Ammon's horn (tissue), 1 donor: ENCODE results near the gene DPEP1.
"Not testable (repeated sequence)": the region's sequence is repeated elsewhere in the genome, so short reads cannot be mapped to it uniquely, and the experiment has no call there.

Experiments used
- DNase-seq: peaks from one replicate; pipeline ENCODE4 v3.0.0-alpha.2; 2016; ENCODE audit warnings: low spot score

DPEP1 gene

GRCh38 chr16:89619840-89620239 is 6.4 kb downstream of the DPEP1 start:
- DNase-seq = no peak

GRCh38 chr16:89620406-89620841 is 7.0 kb downstream of the DPEP1 start:
- no peak for DNase-seq

- DNase-seq = no peak
Measured at GRCh38 chr16:89621136-89621697, 7.8 kb downstream of the DPEP1 start.

- DNase-seq = no peak
Measured at GRCh38 chr16:89621698-89622409, 8.4 kb downstream of the DPEP1 start.

- no peak for DNase-seq
Measured at GRCh38 chr16:89623511-89624261, 10.2 kb downstream of the DPEP1 start.

GRCh38 chr16:89624777-89625761 is 11.6 kb downstream of the DPEP1 start:
- no peak for DNase-seq

GRCh38 chr16:89629827-89630610 is 16.6 kb downstream of the DPEP1 start:
- no peak for DNase-seq

GRCh38 chr16:89633064-89633631 is 19.7 kb downstream of the DPEP1 start:
- DNase-seq = no peak

GRCh38 chr16:89634463-89635385 is 21.3 kb downstream of the DPEP1 start:
- DNase-seq = not testable (repeated sequence)

GRCh38 chr16:89636663-89637062 is 23.2 kb downstream of the DPEP1 start:
- no peak for DNase-seq

GRCh38 chr16:89637379-89637778 is 23.9 kb downstream of the DPEP1 start:
- DNase-seq = no peak

GRCh38 chr16:89638455-89638854 is 25.0 kb downstream of the DPEP1 start:
- no peak for DNase-seq

- DNase-seq = no peak
Measured at GRCh38 chr16:89639385-89639784, 25.9 kb downstream of the DPEP1 start.

- DNase-seq = no peak
Measured at GRCh38 chr16:89641458-89642119, 28.1 kb downstream of the DPEP1 start.

- DNase-seq = no peak
Measured at GRCh38 chr16:89642574-89642973, 29.1 kb downstream of the DPEP1 start.

- DNase-seq = no peak
Measured at GRCh38 chr16:89643769-89644300, 30.4 kb downstream of the DPEP1 start.

- DNase-seq = no peak
Measured at GRCh38 chr16:89645122-89645521, 31.7 kb downstream of the DPEP1 start.

- DNase-seq = no peak
Measured at GRCh38 chr16:89646270-89646669, 32.8 kb downstream of the DPEP1 start.

GRCh38 chr16:89646906-89647305 is 33.5 kb downstream of the DPEP1 start:
- DNase-seq = no peak
